ENCODE results near the gene PANX2. TPM values are rescaled to one million over a fixed set of nuclear protein-coding genes. Genes with fewer than 3 reads are reported as not detected.
A peak's percentile ranks its signal among the peaks of the same experiment; 100 is the strongest.

The PANX2 gene
- total and polyA plus RNA-seq, 2 of the 4 experiments (the other 2 are of a cell fraction): 0.18 to 1.7 TPM

GRCh38 chr22:50185375-50186087, 15.0 kb downstream of the PANX2 start, which contains the start of gene TRABD:
Gene TRABD, plus strand, starts transcription at chr22:50185913. Its CDS starts 7,148 bp downstream, at chr22:50193061.
- Histone ChIP-seq H3K14ac (replicated peaks; ENCODE audit: low read depth, low read length) (peak within 1 kb of the TSS; percentile 100), H4K20me1 (ENCODE audit: insufficient read depth, low read length) (peaks cover 14% of the 10 kb centered on the region), H3K79me1 (ENCODE audit: low read depth in 1 of 2, low read length in 2 of 2) (peaks cover 11 to 38% of the 10 kb centered on the region in 2 experiments), H3K4ac (ENCODE audit: low read depth, low read length) (peak within 1 kb of the TSS; percentile 99), H3K18ac (ENCODE audit: low read depth, low read length) (peak within 1 kb of the TSS; percentile 98), H4K5ac (ENCODE audit: low read depth, low read length) (peak within 1 kb of the TSS; percentile 99), H2BK20ac (ENCODE audit: low read depth, low read length) (peak within 1 kb of the TSS; percentile 9; the same call in 1 of the 2 replicates), H2BK15ac (ENCODE audit: low read depth, low read length) (peak within 1 kb of the TSS; percentile 36; the same call in 1 of the 3 replicates), H4K8ac (ENCODE audit: low read depth in 2 of 2, low read length in 2 of 2) (peak within 1 kb of the TSS; percentile 94 to 100), H3K9me3 (ENCODE audit: control insufficient read depth, insufficient read depth, low read length) (no peaks in the 10 kb centered on the region), H2BK5ac (ENCODE audit: low read depth, low read length, poor library complexity, severe bottlenecking) (peak within 1 kb of the TSS; percentile 90), H3K56ac (ENCODE audit: extremely low read depth, insufficient read depth, low read length) (peak within 1 kb of the TSS; percentile 48; the same call in 1 of the 2 replicates), H2AFZ (replicated peaks; ENCODE audit: low read length, poor library complexity) (peak within 1 kb of the TSS; percentile 99), H2BK120ac (ENCODE audit: low read depth, low read length) (peak within 1 kb of the TSS; percentile 90), H3K27ac (ENCODE audit: insufficient read depth, low read length) (peak within 1 kb of the TSS; percentile 68), H3K4me2 (ENCODE audit: low read depth, low read length) (peak within 1 kb of the TSS; percentile 98), H3K23ac (ENCODE audit: low read depth, low read length) (peak within 1 kb of the TSS; percentile 95), H3K36me3 (ENCODE audit: control insufficient read depth, insufficient read depth, low read length) (peaks cover 4% of the 10 kb centered on the region; the same call in 1 of the 2 replicates), H3K9ac (ENCODE audit: low read depth, low read length) (peak within 1 kb of the TSS; percentile 81), H3K4me1 (ENCODE audit: control insufficient read depth, insufficient read depth, low read length) (peaks cover 19% of the 10 kb centered on the region), H3K4me3 (ENCODE audit: insufficient read depth, low read depth, low read length) (peak within 1 kb of the TSS; percentile 59), H3K27me3 (ENCODE audit: control insufficient read depth, insufficient read depth, low read length) (no peaks in the 10 kb centered on the region), H2AK9ac (replicated peaks; ENCODE audit: low read depth, low read length, poor library complexity) (peak within 1 kb of the TSS; percentile 99), H2AK5ac (ENCODE audit: low read depth, low read length) (peak within 1 kb of the TSS; percentile 99), H3K9me1 (ENCODE audit: insufficient read depth, low read length) (peaks cover 4% of the 10 kb centered on the region), H4K91ac (ENCODE audit: insufficient read depth, low read depth, low read length) (peak within 1 kb of the TSS; percentile 93)
- in situ Hi-C loops (cut with MboI; ENCODE audit: low sequenced_read_pairs): no loop called here
- dilution Hi-C loops (cut with HindIII; ENCODE audit: low sequenced_read_pairs, unreplicated experiment): no loop called here
- peak; percentile 82 for DNase-seq
- intact Hi-C loops (cut with micrococcal nuclease): loop anchor here (1.0 kb wide), 1 partner anchor 38 kb away; no protein-coding TSS in a partner anchor
- ChIA-PET CTCF (no interaction called here), POLR2A (ENCODE audit: unreplicated experiment) (no interaction called here)
- TF ChIP-seq BHLHE40 (IDR thresholded peaks at IDR 0.05; ENCODE audit: low read depth, low read length) (no peak), MXI1 (IDR thresholded peaks at IDR 0.05; ENCODE audit: borderline replicate concordance, low read depth, low read length) (peak; percentile 50; the same call in 1 of the 2 replicates), RCOR1 (IDR thresholded peaks at IDR 0.05; ENCODE audit: insufficient replicate concordance, low read length) (peak; percentile 67), MAZ (IDR thresholded peaks at IDR 0.05; ENCODE audit: borderline replicate concordance, low read depth, low read length) (peak; percentile 43; the same call in 1 of the 2 replicates)
- peak; percentile 89 for ATAC-seq (ENCODE audit: low read depth)
- 3% methylated on average over 6 of the region's 90 CpGs; no CpG with 5 or more reads in 1 of the 2 experiments for WGBS, 2 experiments (ENCODE audit: extremely low coverage in 2 of 2, insufficient read length in 1 of 2)
- BruUV-seq (replicated peaks): no TSS peak

All from IMR-90 (cell line).